GM18907 (cell line): Measurements from ENCODE around the gene AKT3.

Experiments
- ATAC-seq: cut with Tn5 transposase; IDR thresholded peaks from one replicate; pipeline ENCODE4 v1.9.1; 2021; ENCODE audit warnings: mild to moderate bottlenecking, moderate library complexity; ENCODE audit not compliant: unreplicated experiment

AKT3 gene

DNA sequence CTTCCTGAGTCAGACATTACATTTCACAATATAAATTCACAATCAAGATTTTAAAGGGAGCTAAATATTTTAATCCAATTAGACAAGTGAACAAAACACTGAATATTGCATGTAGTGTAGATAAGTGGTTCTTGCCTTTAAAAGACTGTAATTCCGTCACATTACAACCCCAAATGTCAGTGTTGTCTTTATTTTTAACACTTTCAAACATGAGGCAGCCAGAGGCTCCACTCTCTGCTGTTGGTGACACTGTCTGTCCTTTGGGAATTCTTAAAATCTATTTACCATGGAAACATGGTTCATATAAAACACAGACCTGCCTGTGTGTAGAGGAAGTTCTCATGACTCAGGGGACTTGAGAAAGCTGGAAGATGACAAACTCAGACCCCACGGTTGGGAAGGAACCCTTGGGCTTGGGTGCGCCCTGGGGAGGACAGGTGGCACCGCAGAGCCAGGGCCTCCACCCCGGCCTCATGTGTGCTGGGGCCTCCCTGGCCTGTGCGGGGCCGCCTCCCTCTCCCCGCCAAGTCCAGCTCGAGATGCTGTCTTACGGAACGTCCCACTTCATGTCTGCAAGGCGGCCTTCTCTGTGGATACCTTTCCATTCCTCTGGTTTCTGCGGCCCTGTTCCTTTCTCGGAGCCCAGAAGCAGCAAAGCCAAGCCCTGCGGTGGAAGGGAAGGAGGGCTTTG is 355.2 kb downstream of the AKT3 start:
- no peak for ATAC-seq

DNA sequence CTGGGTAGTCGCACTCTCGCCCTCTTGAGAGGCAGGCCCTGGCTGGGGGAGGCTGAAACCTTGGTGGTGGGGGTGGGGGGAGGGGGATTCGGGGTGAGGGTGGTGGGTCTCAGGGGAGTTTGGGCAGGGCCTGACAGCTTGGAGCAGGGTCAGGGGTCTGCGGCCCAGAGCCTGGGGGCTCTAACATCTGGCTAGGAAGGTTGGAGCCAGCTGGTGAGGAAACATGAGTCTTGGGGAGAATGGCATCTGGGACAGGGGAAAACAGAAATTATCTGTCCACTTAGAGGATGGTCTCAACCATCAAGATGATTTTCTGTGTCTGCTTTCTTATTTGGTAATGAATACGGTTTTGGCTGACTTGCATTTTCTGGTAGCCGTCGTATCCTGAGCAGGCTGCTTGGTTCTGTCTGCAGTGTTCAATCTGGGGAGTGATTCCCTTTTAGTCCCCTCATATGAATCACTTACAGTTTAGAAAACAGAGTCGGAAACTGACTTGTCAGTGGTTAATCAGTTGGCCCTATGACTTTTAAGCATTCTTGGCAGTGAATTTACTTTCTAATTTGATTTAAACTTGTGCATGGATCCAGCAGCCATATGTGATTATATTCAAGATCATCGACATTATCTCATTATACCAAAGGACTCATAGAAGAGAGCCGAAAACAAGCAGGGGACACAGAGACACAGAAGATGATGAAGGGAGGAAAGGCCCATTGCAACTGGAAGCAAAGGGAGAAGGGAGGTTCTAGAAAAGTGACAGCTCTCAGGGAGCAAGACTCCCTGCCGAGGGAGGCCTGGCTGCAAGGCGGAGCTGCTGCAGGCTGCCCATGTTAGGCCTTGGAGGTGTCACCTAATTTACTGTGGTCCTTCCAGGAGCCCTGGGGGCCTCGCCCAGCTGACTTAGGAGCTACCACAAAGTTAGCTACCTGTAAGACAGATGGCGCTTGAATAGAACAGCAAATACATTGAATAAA is 356.6 kb downstream of the AKT3 start:
- ATAC-seq: no peak

DNA sequence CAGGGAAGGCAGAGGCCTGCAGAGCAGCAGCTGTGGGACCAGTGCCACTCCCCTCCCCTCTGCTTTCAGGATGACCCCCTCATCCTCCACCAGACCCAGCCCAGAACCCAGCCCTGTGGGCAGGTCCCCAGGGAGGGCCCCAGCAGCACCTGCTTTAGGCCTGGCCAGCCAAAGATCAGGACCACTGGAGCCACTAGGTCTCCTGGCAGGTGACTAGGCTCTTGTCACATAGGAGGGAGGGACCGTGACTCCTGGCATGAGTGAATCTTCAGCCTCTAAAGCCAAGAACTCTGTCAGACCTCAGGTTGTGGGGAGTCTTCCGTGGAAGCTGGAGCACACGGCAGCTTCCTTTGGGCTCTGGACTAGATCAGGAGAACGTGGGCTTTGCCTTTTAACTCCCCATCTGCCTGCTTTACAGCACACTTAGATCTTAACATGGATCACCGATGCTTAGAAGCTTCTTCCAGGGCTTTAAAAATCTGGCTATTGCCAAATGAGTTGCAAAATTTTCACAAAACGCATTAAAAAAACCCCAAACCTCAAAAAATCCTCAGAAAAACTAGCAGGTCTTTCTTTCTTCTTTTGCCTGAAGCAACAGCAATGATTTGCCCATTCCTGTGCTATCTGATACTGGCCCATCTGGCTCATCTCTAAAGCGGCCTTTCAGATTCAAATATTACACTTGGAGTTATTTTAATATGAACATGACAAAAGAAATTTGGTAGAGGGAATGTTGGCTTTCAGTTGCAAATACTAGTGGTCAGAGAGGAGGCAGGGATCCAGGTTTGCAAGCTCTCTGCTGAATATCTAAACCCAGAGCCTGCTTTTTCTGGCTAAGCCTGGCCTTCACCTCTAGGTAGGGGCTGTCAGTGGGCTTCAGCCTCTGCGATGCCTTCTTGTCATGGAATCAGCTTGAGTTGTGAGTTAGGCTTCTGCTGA is 359.0 kb downstream of the AKT3 start:
- ATAC-seq: no peak

DNA sequence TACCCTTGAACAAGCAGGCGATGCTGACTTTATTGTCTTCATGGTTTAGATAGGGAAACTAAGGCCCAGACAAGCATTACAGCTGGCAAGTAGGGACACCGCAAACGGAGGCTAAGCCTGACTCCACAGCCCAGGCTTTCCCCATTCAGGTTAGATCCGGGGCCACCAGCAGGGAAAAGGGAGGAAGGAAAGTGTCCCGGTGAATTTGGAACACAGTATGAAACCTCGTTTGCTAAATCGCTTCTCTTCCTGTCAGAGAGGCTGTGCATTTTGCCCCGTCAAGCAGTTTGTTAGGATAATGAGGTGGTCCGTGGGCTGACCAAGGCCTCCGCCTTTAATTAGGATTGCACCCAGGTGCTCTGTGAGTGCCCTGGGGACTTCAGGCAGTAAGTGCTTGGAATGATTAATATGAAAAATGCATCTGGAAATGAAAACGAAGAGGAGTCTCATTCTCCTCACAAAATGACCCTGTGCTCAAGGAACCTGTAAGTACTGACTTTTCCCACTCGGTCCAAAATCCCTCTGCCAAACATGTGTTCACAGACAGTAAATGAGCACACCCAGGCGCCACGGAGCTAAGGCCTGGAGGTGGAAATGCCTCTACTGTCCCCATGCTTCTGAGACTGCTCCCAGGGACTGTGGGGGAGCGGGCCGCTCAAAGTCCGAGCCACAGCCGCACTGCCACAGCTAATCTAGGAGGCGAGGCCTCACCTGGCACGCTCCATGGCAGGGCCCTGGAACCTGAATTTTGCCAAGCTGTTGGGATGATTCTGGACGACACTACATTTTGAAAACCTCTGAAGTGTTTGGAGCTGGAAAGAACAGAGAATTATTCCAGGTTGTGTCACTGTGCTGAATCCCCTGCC is 360.1 kb downstream of the AKT3 start:
- ATAC-seq: no peak

DNA sequence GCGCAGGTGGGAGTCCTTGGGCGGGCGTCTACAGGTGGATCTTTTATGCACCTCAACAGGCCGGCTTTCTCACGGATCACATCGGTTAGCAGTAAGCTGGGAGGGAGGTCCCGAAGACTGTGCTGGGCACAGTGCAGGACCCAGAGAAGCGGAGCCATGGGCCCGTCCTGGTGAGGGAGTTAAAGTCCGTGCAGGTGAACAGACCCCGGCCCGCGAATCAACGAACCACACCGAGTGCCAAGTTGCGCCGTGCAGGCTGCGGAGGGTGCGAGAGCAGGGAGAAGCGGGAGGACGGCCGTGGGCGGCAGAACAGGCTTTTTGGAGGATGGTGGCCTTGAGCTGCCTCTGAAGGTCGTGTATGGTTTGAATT is 360.9 kb downstream of the AKT3 start:
- no peak for ATAC-seq

DNA sequence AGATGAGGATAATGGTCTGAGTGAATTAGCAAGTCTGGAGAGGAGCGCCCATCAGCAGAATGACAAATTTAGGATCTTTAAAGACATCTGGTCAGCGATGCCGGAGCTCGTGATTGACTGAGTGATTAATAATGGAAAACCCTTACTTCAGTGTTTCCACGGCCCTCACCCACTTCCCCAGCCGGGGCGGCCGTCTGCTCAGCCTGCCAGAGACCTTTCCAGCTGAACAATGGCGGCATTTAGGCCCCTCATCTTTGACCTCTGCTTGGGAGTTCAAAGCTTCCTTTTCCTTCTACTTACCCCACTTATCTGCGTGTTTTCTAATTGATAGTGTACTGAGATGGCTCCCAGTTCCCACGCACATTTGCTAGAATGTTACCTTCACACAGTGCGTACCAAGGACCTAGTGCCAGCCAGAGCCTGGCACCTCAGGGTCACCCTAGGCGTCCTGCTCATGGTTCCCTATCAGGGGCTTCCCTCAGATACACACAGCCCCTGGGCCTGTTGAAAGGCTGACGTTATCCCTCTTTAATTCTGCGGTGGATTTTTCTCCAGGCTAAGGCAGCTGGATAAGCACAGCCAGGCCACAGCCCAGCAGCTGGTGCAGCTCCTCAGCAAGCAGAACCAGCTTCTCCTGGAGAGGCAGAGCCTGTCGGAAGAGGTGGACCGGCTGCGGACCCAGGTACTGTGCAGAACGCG is 361.4 kb downstream of the AKT3 start:
- ATAC-seq: no peak

DNA sequence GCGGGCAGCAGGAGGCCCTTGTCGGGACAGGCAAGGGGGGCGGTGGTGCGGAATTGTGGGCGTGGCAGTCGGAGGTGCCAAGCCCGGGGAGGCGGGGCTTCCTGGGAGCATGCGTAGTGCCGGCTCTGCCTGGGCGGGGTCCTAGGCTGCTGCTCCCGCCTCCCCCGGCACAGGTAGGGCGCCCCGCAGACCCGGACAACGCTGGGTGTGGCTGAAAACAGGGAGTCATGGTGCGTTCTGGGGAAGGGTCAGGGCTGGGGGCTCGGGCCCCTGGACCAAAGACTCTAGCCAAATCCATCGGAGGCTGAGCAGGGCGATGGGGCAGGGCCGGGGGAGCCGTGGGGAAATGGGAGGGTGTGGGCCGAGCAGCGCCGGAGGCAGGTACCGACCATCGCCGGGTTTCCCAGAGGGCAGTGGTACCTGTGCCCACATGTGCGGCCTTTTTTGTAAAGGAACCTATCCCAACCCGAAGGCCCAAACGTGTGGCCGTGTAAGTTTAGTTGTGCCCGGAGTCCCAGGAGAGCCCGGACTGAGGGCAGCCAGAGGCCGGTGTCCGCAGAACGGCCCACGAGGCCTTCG is 362.3 kb downstream of the AKT3 start:
- no peak for ATAC-seq

DNA sequence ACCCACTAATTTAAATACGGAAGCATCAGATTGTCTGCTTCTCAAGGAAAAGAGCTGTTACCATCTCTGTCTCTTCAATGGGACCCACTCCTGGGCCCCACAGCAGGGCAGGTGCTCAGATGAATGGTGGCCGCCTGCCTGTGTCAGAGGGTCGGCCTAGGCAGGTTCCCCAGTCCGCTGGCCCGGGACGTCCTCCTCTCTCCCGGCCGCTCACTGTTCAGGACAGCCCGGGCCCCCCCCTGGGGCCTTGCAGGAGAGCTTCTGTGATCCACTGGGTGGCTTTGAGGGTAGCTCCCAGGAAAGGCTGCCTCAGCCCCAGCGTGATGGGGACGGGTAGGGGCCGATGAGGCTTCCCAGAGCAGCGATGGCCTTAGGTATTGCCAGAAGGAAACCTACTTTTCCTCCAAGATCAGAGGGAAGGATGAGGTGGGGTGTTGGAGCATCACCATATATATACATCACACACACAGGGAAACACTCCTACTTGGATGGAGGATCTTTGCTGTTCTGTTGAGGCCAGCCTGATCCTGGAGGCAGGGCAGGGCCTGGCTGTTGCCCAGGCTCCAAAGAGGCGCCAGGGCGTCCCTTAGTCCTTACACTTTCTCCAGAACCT is 362.9 kb downstream of the AKT3 start:
- no peak for ATAC-seq

DNA sequence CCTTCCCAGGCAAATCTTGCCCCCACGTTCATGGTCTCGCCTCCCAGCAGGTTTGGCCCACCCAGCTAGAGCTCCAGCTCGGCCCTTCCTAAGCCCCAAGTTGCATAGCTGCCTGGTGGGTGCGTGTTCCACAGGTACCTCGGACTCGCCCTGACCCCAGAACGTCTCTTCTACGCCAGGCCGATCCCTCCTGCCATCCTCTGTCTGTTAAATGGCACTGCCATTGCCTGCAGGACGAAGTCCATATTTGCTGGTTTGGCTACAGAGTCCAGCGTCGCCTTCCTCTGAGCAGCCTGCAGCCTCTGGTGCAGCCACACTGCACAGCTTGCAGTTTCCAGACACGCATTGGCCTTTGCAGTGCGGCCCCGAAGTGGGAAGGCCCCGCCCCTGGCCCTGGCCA is 366.1 kb downstream of the AKT3 start:
- ATAC-seq: no peak

DNA sequence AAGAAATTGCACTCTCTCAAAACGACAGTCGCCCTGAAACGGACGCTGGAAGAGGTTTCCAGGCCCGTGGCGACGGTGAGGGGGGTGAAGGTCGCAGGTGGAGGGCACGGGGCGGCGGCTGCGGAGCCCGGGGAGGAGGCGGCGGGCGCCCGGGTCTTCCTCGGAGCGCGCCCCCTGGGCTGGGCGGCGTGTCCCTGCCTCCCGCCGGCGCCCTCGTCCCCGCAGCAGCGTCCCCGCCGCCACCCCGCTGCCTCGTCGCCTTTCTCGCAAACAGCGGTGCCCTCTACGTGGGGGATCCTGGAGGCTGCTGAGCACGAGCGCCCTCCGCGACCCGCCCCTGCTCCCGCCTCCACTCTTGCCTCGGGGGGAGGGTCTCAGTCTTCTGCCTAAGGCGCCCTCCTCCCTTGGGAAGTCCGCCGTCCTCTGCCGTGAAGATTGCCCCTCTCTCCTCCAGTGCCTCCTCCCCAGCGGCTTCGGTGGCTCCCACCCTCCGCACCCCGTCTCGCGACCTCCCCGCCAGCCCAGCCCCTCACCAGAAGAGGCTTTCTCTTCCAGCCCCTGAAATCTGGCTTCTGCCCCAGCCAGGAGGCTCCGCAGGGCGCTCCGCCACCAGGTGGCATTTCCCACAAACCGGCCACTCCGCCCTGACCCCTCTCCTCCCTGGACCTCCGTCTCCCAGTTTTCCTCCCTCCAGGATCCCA is 366.8 kb downstream of the AKT3 start:
- no peak for ATAC-seq

DNA sequence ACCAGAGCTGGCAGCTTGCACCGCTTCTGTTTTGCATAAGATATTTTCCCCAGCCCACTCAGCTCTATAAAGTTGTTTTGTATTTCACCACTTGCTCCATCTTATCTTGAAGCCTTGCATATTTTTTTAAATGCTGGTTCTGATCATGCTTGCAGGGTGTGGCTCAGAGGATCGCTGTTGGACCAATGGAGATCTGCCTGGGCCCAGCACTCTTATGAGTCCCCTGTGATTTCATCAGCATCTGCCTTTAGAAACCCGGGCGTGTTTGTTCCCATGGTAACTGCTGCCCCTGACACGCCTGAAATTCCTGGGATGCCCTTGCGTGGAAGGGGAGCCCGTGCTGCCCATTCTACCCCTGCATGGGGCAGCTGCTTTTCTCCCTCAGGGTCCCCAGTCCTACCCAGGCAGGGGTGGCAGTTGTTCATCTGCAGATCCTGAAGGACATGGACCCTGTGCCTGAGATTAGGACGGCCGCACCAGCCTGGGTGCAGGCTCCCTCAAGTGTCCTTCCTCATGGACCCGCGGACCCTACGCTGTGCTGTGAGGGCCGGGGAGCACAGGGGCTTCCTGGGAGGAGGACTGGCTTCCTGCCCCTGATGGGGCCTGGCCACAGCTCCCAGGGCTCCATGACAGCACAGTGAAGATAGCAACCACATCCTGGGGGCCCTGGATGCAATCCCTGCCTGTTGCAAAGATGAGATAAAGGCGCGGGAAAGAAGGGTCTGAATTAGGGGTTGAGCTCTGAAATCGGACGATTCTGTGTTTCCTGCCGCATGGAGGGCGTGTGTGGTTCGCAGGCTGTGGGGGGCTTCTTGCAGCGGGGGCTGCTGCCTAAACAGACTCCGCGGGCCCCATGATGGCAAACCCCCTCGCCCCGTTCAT is 367.7 kb downstream of the AKT3 start:
- ATAC-seq: no peak

DNA sequence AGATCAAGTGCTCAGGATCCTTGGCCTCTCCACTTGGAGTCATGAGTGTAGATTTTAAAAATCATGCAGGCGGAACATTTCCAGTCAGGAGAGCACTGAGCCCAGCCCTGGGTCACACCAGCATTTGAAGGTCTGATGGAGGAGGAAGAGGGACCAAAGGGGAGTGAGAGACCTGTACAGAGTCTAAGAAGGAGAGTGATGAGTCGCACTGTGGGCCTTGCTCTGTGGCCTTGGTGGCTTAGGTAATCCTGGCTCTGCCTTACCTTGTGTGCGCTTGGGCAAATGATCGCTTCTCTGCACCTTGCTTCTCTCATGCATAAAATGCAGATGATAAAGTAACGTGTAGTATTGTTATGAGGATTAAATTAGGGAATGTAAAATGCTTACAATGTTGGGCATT is 368.9 kb downstream of the AKT3 start:
- ATAC-seq: no peak

DNA sequence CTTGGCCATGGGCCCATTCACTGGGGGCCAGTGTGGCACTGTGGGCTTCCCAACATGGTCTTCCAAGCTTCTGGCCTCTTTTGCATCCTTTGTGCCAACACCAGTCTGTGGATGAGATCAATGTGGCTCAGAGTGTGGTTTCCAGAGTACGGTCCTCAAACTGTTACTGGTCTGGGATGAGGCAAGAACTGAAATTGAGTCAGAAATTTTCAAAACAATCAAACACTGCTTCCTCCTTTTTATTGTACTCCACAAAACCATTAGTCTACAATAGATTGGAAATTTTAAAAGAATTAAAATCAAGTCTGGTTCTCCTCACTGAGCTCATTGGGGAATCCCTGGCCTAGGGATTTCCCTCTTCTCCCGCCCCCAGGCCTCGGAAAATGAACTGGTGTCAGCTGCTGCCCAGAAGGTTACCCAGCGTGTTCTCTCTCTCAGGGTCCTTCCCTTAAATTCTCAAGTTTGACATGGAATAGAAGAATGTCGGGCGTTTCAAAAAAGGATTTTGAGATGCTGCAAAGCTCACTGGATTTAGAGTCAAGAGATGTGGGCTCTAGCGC is 372.2 kb downstream of the AKT3 start:
- no peak for ATAC-seq

DNA sequence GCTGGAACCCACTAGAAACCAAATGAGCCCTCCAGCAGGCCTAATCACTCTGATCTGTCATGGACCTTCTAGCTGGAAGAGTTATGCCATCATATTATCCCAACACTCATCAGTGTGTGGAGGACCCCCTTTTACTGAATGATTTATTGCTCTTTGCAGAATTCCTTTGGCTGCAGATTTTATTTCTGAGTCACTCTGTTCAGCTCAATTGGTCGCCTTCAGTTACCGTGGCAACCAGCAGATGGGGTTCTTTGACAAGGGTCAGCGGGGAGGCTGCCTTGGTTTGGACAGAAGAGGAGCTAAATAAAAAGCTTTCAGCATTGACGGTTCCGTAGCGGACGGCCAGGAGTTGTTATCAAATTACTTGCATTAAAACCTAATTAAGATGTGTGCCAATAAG is 374.1 kb downstream of the AKT3 start:
- no peak for ATAC-seq

DNA sequence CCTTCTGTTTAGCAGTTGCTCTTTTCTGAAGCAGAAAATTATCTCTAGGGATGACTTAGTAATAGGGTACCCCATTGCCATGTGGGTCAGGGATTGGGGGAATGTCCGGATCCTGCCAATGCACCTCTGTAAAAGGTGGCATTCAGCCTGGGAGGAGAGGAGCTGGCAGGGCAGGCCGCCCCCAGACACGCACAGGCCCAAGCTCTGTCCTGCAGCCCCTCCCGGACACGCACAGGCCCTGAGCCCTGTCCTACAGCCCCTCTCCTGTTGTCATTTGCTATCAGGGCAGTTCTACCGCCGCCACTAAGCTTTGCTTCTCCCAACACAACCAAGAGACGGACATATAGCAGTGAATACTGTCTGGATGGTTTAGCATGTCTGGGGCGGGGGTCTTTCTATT is 375.1 kb downstream of the AKT3 start:
- ATAC-seq: no peak

DNA sequence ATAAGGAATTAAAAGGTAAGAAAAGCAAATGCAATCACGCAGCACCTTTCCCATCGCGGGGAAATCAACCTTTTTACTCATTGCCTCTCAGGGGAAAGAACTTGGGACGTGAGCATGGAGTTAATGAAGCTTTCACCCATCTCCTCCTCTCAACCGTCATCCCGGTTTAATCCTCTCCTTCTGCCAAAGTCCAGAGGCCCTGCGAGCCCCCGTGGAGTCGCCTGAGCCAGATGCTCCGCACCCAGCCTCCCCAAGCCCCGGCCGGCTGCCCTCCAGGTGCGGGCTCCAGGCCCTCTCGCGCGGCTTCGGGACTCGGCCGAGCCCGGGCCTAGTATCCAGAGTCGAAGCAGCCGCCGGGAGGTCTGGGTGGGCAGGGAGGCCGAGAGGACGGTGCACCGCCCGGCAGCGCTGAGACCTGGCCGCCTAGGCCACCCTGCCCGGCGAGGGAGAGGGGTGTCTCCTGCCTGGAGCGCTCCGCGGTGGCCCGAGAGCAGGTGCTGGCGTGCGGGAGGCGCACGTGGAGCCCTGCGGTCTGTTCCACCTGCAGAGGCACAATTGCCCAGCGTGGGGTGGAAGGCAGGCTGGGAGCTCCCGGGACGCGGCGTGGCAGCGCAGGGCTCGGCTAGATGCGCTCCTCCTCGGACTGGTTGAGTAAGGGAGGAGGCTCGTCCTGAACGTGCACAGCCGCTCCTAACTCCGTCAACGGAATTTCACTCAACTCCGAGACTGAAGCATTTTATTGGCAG is 375.7 kb downstream of the AKT3 start:
- ATAC-seq: no peak
